Prostate gland (tissue), 2 donors: Measurements from ENCODE around the gene JADE2.

Experiments used
- CTCF ChIP-seq, 4 experiments: fragments of 200-600 bp in 2 of 4; fragments of 450-650 bp in 2 of 4; sonication (generic) in 2 of 4; IDR thresholded peaks; 1 replicate in 3 of 4; 2 replicates in 1 of 4; pipeline ENCODE4 v1.5.1; 2016 to 2019; ENCODE audit warnings: antibody characterized with exemption in 4 of 4, mild to moderate bottlenecking in 2 of 4, moderate library complexity in 2 of 4
- POLR2A ChIP-seq: fragments of 450-650 bp; IDR thresholded peaks from one replicate; pipeline ENCODE4 v1.6.1; 2016; ENCODE audit warnings: antibody characterized with exemption, mild to moderate bottlenecking

GRCh38 chr5:134506054-134507039, 19.1 kb upstream of the JADE2 start:
- TF ChIP-seq CTCF (IDR thresholded peaks at IDR 0.05) (no peak), POLR2A (peak; percentile 38)
